Esophagus squamous epithelium (tissue), 4 donors: ENCODE measurements around the gene PTPRG.

Source experiments
- POLR2A ChIP-seq, 4 donors: fragments of 450-650 bp; IDR thresholded peaks; one replicate each; pipeline ENCODE4 v1.6.1; 2017; ENCODE audit warnings: antibody characterized with exemption in 4 of 4, mild to moderate bottlenecking in 4 of 4, moderate library complexity in 3 of 4
- TF ChIP-seq, protein P1 (sequence below), 6 experiments: fragments of 450-650 bp in 4 of 6; fragments of 200-600 bp in 2 of 6; sonication (generic) in 2 of 6; IDR thresholded peaks; one replicate each; pipeline ENCODE4 v1.5.1; 2016 to 2019; ENCODE audit warnings: antibody characterized with exemption in 6 of 6, mild to moderate bottlenecking in 4 of 6, moderate library complexity in 4 of 6

DNA sequence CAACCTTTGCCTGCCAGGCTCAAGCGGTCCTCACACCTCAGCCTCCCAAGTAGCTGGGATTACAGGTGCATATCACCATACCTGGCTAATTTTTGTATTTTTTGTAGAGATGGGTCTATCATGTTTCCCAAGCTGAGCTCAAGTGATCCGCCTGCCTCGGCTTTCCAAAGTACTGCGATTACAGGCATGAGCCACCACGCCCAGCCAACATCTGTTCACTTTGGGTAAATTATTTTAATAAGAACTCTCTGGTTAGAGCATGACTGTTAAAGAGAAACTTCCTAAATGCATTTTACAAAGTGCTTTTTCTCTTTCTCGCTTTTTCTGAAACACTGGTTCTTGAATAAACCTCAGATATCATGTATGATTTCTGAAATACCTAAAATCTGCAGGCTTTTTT, 172.5 kb downstream of the PTPRG start:
- TF ChIP-seq, protein P1, sequence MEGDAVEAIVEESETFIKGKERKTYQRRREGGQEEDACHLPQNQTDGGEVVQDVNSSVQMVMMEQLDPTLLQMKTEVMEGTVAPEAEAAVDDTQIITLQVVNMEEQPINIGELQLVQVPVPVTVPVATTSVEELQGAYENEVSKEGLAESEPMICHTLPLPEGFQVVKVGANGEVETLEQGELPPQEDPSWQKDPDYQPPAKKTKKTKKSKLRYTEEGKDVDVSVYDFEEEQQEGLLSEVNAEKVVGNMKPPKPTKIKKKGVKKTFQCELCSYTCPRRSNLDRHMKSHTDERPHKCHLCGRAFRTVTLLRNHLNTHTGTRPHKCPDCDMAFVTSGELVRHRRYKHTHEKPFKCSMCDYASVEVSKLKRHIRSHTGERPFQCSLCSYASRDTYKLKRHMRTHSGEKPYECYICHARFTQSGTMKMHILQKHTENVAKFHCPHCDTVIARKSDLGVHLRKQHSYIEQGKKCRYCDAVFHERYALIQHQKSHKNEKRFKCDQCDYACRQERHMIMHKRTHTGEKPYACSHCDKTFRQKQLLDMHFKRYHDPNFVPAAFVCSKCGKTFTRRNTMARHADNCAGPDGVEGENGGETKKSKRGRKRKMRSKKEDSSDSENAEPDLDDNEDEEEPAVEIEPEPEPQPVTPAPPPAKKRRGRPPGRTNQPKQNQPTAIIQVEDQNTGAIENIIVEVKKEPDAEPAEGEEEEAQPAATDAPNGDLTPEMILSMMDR (IDR thresholded peaks at IDR 0.05), result no peak
- TF ChIP-seq POLR2A (IDR thresholded peaks at IDR 0.05), result no peak
